CD1c-positive myeloid dendritic cell (primary cell): ENCODE data around the gene SV2A.
"Not testable (repeated sequence)": the region's sequence is repeated elsewhere in the genome, so short reads cannot be mapped to it uniquely, and the experiment has no call there.

ENCODE experiments used
- DNase-seq: peaks from one replicate; pipeline ENCODE4 v3.0.0-alpha.2; 2016; ENCODE audit errors: extremely low spot score

The SV2A gene

GRCh38 chr1:149886396-149887195, 31.0 kb downstream of the SV2A start:
- DNase-seq = peak; percentile 99

- DNase-seq = not testable (repeated sequence)
These were observed 31.6 kb downstream of the SV2A start for GRCh38 chr1:149886121-149886395.

GRCh38 chr1:149885339-149886120, 32.1 kb downstream of the SV2A start:
- DNase-seq = peak; percentile 94

- DNase-seq = peak; percentile 82
These were observed 33.0 kb downstream of the SV2A start for GRCh38 chr1:149884433-149885338.

GRCh38 chr1:149883598-149884247, 33.9 kb downstream of the SV2A start:
- DNase-seq = no peak

GRCh38 chr1:149881876-149882275, 35.8 kb downstream of the SV2A start:
- no peak for DNase-seq

- DNase-seq = no peak
These were observed 38.1 kb downstream of the SV2A start for GRCh38 chr1:149879556-149879955.

GRCh38 chr1:149877211-149877946, 40.3 kb downstream of the SV2A start:
- DNase-seq = no peak

GRCh38 chr1:149873060-149873459, 44.6 kb downstream of the SV2A start:
- not testable (repeated sequence) for DNase-seq

- DNase-seq = not testable (repeated sequence)
These were observed 50.8 kb downstream of the SV2A start for GRCh38 chr1:149866887-149867286.

- not testable (repeated sequence) for DNase-seq
These were observed 56.1 kb downstream of the SV2A start for GRCh38 chr1:149861497-149862054.

GRCh38 chr1:149860684-149861496, 56.8 kb downstream of the SV2A start:
- DNase-seq = not testable (repeated sequence)

- DNase-seq = not testable (repeated sequence)
These were observed 57.4 kb downstream of the SV2A start for GRCh38 chr1:149860271-149860670.
